HG03521 (cell line): Measurements from ENCODE around the gene ATP4B.
"Not testable (repeated sequence)": the region's sequence is repeated elsewhere in the genome, so short reads cannot be mapped to it uniquely, and the experiment has no call there.

Source experiments
- ATAC-seq: cut with Tn5 transposase; IDR thresholded peaks from one replicate; pipeline ENCODE4 v1.9.1; 2021; ENCODE audit warnings: mild to moderate bottlenecking, moderate library complexity; ENCODE audit not compliant: unreplicated experiment

Gene ATP4B

DNA sequence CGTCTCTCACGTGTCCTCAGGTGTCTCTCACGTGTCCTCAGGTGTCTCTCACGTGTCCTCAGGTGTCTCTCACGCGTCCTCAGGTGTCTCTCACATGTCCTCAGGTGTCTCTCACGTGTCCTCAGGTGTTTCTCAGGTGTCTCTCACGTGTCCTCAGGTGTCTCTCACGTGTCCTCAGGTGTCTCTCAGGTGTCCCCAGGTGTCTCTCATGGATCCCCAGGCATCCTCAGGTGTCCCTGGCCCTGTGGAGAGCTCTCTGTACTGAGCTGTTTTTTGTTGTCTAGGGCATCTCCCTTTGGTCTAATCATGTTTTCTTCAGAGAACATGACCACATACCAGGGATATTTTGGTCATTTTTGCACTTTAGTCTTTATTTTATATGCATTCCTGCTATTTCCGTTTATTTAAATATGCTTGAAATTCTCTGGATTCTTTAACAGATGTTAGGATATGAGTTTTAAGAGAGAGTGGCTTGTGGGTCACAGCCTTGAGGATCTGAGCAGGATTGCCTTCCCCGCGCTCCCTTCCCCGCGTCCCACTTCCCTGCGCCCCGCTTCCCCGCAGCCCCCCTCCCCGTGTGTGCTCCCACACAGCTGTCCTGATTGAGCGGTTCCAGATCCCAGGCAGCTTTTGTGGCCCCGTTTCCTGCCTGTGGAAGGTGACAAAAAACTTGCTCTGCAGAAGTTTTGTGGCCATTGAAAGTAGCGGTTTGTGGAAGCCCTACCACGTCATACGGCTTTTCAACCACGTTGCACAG is 31.9 kb downstream of the ATP4B start:
- no peak for ATAC-seq

DNA sequence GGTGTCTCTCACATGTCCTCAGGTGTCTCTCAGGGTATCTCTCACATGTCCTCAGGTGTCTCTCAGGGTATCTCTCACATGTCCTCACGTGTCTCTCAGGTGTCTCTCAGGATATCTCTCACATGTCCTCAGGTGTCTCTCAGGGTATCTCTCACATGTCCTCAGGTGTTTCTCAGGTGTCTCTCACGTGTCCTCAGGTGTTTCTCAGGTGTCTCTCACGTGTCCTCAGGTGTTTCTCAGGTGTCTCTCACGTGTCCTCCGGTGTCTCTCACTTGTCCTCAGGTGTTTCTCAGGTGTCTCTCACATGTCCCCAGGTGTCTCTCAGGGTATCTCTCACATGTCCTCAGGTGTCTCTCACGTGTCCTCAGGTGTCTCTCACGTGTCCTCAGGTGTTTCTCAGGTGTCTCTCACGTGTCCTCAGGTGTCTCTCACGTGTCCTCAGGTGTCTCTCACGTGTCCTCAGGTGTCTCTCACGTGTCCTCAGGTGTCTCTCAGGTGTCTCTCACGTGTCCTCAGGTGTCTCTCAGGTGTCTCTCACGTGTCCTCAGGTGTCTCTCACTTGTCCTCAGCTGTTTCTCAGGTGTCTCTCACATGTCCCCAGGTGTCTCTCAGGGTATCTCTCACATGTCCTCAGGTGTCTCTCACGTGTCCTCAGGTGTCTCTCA is 33.2 kb downstream of the ATP4B start:
- not testable (repeated sequence) for ATAC-seq

DNA sequence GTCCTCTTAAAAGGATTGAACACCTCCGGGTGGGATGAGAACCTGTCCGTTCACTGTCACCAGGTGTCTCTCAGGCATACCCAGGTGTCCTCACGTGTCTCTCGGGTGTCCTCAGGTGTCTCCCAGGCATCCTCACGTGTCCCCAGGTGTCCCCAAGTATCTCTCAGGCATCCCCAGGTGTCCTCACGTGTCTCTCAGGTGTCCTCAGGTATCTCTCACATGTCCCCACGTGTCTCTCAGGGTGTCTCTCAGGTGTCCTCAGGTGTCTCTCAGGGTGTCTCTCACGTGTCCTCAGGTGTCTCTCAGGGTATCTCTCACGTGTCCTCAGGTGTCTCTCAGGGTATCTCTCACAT is 33.8 kb downstream of the ATP4B start:
- no peak for ATAC-seq

DNA sequence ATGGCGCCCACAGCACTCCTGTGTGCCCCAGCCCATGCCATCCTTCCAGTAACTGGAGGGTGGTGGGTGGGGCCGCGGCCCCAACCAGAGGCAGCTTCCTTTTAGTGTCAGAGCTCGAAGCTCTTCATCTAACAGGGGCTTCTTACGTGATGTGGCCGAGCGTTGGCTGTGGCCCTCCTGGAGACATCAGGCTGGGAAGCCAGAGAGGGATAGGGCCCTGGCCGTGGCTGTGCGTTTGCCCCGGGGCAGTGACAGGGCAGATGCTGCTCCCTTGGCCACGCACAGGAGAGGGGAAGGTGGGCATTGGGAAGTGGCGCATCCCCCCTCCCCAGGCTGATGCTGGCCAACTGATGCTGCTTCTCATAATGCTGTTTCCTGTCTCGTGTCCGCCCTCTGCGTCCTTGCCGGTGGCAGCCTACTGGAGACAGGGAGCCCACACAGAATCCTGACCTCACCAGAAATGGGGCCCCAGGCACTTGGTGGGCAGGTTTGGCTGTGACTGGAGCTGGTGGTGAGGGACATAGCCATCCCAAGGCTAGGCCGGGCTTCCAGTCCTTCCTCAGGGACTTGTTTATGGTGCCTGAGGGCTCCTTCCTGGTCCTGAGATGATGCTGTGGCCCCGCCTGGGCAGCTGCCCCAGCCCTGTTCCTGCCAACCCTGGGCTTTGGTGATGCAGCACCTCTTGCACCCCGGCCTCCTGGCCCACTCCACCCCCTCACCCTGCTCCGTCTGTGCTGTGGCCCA is 34.3 kb downstream of the ATP4B start:
- ATAC-seq, result no peak

DNA sequence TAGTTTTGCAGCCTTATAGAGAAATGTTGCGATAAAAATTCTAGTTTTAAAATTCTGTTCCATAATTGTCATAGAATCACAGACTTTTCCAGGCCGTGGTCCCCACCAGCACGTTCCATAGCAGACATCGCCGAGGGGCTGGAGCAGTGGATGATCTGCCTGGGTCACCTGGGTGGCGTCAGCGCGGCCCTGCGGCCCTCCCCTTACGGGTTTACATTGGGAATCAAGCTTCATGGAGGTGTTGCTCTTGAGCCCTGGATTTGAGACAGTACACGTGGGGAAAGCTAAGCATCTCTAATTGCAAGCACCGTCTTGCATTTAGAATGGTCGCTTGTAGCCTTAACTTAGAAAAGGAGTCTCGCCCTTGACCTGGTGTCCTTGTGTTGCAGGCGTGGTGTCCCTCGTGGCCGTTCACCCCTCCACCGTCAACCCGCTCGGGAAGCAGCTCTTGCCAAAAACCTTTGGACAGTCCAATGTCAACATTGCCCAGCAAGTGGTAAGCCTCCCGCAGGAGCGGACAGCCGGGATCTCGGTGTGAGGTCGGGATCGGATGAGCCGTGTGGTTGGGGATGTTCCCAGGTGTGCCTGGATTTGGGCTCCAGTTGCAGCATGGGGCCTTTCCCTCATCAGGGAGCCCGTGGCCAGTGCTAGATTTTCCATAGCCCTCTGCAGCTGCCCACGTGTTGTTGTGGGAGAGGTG is 35.1 kb downstream of the ATP4B start:
- ATAC-seq, result no peak

DNA sequence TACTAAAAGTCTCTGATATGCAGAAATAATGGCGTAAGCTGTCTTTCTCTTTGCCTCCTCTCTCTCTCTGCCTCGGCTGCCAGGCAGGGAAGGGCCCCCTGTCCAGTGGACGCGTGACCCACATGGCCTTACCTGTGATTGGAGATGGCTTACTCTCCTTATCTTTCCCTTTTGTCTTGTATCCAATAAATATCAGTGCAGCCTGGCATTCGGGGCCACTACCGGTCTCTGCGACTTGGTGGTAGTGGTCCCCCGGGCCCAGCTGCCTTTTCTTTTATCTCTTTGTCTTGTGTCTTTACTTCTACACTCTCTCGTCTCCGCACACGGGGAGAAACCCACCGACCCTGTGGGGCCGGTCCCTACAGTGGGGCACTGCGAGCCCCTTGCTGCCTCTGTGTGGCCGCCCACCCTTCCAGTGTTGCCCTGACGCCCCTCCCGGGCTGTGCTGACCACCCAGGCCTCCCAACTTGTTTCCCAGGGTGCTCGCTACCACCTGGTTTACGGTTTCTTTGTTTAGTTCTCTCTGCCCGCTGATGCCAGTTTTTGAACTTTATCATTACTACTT is 35.9 kb downstream of the ATP4B start:
- not testable (repeated sequence) for ATAC-seq

DNA sequence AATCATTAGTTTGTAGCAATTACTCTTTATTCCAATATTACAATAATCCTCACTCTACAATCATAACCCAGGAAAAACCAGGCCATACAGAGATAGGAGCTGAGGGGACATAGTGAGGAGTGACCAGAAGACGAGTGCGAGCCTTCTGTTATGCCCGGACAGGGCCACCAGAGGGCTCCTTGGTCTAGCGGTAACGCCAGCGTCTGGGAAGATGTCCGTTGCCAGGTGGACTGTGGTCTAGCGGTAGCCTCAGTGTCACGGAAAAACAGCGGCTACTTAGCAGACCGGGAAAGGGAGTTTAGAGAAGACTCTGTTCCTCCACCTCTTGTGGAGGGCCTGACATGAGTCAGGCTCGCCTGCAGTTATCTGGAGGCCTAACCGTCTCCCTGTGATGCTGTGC is 36.5 kb downstream of the ATP4B start:
- ATAC-seq, result not testable (repeated sequence)

DNA sequence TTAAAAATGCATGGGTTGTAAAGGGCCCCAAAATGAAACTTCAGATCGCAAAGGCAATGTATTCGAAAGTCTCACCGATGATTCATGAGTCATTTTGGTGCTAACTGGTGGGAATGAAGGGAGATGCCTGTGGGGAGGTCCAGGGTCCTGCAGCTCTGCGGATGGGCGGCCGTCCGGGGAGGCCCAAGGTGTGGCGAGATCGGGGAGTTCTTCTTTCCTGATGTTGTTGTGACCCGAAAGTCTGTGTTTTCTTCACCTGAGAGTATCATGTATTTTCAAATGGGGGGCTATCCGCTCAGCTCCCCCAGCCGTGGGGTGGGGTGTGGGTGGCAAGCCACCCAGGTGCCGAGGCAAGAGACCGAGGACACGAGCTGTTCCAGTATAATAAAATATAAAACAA is 37.0 kb downstream of the ATP4B start:
- ATAC-seq, result no peak

DNA sequence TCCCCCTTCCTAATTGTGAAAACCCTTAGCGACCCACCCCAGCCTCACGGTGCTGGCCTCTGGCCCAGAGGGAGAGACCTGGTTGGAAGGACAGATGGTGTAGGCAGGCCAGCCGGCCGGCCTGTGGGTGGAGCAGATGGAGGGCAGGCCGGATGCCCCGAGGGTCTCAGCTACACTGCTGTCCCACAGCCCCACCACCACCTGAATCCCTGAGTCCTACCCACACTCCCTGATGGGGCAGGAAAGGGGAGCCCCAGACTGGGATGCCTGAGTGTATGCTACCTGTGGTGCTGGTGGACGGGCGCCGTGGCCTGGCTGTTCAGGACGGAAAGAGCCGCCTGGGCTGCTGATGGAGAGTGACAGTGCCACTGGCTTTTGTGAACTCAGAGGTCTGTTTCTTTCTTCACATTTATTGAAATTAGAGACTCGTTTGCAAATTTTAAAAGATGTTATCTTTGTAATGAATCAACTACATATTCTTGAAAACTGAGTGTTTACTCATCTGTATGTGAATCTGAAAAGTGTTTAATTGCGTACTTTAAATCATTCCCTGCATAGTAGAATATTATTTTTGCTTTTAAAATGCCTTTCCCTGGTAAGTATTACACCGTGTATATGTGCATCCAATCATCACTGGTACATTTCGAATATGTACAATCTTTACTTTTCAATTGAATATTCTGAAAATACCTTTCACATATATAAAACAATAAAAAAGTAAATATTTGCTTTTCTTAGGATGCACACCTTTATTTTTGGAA is 37.8 kb downstream of the ATP4B start:
- no peak for ATAC-seq

DNA sequence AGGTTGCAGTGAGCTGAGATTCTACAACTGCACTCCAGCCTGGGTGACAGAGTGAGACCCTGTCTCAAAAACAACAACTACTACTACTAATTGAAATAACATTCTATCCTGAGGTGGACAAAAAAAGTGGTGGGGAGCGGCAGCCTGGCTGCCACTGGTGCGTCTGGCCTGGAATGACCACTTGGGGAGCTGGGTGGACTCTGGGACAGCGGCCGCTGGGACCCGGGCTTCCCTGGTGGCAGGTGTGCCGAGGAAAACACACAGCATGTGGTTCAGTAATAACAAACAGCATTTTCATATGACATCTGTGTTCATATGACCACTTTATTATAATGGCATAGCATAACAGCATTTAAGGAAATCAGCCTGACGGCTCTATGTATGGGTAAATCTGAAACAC is 39.5 kb downstream of the ATP4B start:
- no peak for ATAC-seq

DNA sequence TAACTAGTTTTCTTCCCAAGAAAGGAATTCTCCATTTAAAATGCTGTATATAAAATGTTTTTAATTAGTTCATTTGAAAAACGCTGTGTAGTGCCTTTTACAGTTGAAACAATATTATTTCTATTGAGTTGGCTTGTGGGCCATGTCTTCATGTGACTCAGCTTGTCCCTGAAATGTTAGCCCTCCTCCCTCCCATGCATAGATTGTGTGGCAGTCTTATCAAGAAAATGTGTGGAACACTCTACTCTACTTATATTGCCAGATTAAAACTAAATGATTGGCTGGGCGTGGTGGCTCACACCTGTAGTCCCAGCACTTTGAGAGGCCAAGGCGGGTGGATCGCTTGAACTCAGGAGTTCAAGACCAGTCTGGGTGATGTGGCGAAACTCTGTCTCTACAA is 40.0 kb downstream of the ATP4B start:
- no peak for ATAC-seq

DNA sequence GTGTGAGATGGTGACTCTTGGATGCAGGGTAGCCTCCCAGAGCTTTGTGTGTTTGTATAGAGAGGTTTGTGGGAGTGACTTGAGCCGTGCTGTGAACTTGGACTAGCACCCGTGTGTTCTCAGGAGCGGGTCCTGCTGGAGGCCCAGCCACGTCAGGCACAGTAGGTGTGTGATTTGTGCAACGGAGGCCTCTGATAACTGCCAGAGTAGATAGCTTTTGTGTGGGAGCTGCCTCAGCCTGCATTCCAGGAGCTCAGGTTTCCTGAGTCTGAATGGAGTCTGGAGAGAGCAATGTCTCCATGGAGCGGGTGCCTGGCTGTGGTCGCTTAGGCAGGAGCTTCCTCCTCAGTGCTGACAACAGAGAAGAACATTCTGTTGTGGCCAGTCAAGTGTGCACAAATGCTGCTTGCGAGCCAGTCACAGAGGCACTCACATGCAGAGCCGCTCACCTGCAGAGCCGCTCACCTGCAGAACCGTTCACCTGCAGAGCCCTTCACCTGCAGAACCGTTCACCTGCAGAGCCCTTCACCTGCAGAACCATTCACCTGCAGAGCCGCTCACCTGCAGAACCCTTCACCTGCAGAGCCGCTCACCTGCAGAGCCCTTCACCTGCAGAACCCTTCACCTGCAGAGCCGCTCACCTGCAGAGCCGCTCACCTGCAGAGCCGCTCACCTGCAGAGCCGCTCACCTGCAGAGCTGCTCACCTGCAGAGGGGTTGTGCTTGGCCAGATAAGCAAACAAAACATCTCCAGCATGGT is 40.8 kb downstream of the ATP4B start:
- ATAC-seq, result no peak

DNA sequence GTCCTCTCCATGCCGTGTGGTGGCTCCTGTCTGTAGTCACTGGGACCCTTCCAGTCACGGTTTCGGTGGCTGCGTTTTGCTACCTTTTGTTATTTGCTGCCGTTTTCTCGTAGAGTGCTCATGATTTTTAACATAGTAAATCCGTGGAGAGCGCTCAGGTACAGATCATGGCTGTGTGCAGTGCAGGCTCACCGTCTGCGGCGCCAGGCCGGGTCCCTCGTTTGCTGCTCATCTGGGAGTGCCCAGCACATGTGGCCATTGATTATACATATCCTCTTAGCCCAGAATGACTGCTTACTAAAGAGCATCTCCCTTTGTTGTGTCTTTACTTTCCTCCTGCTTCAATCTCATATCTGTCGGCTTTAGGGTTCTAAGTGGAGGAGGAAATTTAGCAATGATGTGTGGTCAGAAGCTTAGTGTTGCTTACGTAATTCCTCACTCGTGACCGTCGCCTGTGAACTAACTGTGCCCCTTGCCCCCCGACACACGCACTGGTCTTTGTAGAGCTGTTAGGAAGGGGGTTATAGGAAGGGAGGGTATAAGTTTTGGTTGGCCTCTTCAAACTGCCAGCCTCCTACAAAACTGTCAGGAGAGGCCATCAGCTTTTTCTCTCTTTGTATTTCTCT is 41.6 kb downstream of the ATP4B start:
- ATAC-seq, result no peak

DNA sequence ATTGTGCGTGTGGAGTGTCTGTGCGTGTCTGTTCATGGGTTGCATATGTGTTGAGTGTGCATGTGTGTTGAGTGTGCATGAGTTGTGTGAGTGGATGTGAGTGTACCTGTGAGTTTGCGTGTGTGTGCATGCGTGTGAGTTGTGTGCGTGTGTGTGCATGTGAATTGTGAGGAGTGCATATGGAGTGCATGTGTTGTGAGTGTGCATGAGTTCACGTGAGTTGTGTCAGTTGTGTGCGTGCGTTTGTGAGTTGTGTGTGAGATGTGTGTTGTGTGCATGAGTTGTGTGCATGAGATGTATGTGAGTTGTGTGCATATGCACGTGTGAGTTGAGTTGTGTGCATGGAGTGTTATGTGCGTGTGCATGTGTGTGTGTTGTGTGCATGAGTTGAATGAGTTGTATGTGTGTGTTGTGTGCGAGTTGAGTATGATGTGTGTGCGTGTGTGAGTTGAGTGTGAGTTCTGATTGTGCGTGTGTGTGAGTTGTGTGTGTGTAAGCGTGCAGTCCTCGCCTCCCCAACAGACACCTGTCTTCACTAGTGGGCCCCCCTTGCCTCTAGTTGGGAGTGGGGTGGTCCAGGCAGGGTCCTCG is 44.1 kb downstream of the ATP4B start:
- no peak for ATAC-seq

DNA sequence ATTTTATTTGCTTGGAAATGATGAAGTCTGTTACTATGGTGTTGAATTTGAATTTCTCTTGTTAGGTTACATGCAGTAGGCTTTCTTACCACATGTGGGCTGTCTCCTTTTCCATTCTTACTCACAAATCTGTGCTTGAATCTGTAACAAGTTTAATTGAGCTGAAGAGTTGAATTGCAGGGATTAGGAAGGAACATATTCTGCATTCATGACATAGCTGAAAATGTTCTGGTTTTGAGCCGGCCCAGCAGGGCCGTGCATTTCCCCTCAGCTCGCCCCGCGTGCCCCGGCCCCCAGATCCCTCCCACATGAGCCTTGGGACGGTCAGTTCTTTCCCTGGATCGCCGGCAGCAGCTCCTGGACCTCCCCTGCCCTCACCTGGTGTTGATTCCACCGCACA is 45.4 kb downstream of the ATP4B start:
- no peak for ATAC-seq

DNA sequence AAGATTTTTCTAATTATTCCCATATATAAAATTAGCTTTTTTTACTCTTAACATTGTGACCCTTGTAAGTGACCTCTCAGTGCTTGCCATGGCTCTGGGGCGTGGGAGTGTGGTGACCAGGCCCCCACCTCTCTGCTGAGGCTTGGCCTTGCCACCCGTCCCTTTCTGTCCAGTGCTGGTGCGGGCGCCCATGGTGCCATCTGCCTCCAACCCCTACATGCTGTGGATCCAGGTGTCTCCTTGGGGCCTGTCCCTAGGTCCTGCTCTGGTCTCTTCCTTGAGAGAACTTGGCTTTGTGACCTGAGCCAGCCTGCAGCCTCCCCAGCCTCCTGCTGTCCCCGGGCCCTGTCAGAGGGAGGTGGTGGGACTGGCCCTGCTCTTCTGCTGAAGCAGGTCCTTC is 46.0 kb downstream of the ATP4B start:
- no peak for ATAC-seq

DNA sequence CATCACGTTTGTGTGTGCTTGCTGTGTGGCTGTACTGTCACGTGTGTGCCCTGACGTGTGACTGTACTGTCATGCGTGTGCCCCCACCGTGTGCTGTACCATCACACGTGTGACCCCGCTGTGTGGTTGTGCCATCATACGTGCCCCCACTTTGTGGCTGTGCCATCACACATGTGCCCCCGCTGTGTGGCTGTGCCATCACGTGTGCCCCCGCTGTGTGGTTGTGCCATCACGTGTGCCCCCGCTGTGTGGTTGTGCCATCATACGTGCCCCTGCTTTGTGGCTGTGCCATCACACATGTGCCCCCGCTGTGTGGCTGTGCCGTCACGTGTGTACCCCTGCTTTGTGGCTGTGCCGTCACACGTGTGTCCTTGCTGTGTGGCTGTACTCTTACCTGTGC is 47.7 kb downstream of the ATP4B start:
- ATAC-seq, result no peak

DNA sequence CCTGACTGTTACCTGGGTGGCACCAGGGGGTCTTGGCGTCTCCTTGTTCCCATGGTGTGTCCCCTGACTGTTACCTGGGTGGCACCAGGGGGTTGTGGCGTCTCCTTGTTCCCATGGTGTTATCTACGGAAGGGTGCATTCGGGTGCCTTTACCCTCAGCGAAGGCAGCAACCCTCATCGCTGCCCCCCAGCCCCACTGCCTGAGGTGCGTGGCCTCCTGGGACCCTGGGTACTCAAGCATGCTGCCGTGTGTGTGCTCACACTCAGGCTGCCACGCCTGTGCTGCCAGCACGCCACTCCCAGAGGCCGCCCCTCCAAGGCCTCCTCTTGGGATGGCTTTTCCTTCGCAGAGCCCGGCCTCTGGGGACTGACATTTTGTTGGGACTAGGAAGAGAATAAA is 48.4 kb downstream of the ATP4B start:
- ATAC-seq, result no peak

DNA sequence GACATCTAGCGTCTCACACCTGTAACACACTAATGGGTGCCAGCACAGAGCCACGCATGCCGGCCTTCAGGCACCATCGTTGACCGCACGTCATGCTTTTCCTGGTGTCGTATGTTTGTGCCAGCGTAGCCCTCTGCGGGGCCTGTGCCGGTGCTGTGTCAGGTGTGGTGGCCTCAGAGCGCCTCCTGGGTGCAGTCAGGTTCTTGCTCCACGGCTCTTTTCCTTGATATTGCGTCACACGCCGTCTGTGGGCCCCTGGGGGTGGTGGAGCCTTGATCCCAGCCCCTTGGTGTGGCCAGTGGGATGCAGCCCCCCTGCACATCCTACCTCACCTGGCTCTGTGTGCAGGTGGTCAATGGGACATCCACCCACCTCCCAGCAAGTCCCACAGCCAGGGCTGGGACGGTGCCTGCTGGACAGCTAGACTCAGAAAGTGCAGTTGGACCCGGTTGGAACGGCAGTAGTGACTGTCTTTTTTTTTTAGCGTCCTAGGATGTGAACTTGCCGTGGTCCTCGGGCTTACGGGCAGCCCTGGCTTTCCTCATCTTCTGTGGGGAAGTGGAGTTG is 48.9 kb downstream of the ATP4B start:
- ATAC-seq, result no peak
